Stomach (tissue), 4 donors: ENCODE results near the gene CLIP2.

Source experiments
- EP300 ChIP-seq: sonication (generic); formaldehyde crosslinking; IDR thresholded peaks from one replicate; pipeline ENCODE4 v1.6.1; 2017; ENCODE audit warnings: antibody characterized with exemption
- POLR2A ChIP-seq, 4 donors: fragments of 450-650 bp; IDR thresholded peaks; one replicate each; pipeline ENCODE4 v1.6.1; 2016; ENCODE audit warnings: antibody characterized with exemption in 4 of 4, control low read depth in 2 of 4, mild to moderate bottlenecking in 1 of 4, moderate library complexity in 1 of 4

- TF ChIP-seq POLR2A (IDR thresholded peaks at IDR 0.05), result no peak
- TF ChIP-seq EP300, result no peak
Observed at GRCh38 chr7:74388880-74389415, 99.7 kb downstream of the CLIP2 start.
